ENCODE results near the gene NIT1. TPM values are rescaled to one million over a fixed set of nuclear protein-coding genes. Genes with fewer than 3 reads are reported as not detected.

Gene NIT1
- total RNA-seq, 4 donors from 2014 or later: 26.6 to 35.8 (median 30.2) TPM

- 38 to 43% methylated on average over 8 of the region's 8 CpGs for WGBS, 2 donors
- intact Hi-C loops (cut with DNase I; ENCODE audit: low total_unique reads): no loop called here
- peak; percentile 86 to 96 for DNase-seq (ENCODE audit: low spot score in 2 of 2)
- H3K4me3 ChIP-seq (ENCODE audit: low read depth, poor library complexity, severe bottlenecking): no peak overlapping the region
- no peak for TF ChIP-seq POLR2A (IDR thresholded peaks at IDR 0.05)
- TF ChIP-seq, protein P1, sequence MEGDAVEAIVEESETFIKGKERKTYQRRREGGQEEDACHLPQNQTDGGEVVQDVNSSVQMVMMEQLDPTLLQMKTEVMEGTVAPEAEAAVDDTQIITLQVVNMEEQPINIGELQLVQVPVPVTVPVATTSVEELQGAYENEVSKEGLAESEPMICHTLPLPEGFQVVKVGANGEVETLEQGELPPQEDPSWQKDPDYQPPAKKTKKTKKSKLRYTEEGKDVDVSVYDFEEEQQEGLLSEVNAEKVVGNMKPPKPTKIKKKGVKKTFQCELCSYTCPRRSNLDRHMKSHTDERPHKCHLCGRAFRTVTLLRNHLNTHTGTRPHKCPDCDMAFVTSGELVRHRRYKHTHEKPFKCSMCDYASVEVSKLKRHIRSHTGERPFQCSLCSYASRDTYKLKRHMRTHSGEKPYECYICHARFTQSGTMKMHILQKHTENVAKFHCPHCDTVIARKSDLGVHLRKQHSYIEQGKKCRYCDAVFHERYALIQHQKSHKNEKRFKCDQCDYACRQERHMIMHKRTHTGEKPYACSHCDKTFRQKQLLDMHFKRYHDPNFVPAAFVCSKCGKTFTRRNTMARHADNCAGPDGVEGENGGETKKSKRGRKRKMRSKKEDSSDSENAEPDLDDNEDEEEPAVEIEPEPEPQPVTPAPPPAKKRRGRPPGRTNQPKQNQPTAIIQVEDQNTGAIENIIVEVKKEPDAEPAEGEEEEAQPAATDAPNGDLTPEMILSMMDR (IDR thresholded peaks at IDR 0.05): no peak
Observed at GRCh38 chr1:161082996-161083747, 34.7 kb upstream of the NIT1 start.

- TF ChIP-seq, protein P1 (IDR thresholded peaks at IDR 0.05): no peak
- no peak for TF ChIP-seq POLR2A (IDR thresholded peaks at IDR 0.05)
- DNase-seq (ENCODE audit: low spot score in 2 of 2): no peak
- no peak overlapping the region for H3K4me3 ChIP-seq (ENCODE audit: low read depth, poor library complexity, severe bottlenecking)
- intact Hi-C loops (cut with DNase I; ENCODE audit: low total_unique reads): no loop called here
- 63 to 68% methylated on average over 10 of the region's 10 CpGs for WGBS, 2 donors
Observed at GRCh38 chr1:161083748-161084596, 33.9 kb upstream of the NIT1 start.

DNA sequence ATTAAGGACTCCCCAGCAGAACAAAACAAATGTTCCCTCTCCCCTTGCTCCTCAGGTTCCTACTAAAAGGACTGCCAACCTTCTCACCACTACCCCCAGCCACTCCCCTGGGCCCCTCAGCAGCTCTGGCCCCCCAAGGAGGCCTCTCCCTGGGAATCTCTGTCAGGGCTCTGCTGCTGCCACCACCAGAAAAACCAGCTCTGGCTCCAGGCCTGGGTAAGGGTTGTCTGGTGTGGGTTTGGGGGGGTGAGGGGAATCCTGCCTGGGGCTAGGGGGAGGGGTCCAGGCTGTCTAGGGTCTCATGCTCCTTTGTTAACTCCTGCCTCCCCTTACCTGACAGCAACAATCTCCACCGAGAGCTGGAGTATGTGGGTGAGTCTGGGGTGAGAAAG, 33.3 kb upstream of the NIT1 start:
- intact Hi-C loops (cut with DNase I; ENCODE audit: low total_unique reads): no loop called here
- no peak for DNase-seq (ENCODE audit: low spot score in 2 of 2)
- WGBS, 2 donors: 50 to 71% methylated on average over 1 of the region's 1 CpG
- H3K4me3 ChIP-seq (ENCODE audit: low read depth, poor library complexity, severe bottlenecking): no peak overlapping the region
- TF ChIP-seq POLR2A (IDR thresholded peaks at IDR 0.05): no peak
- TF ChIP-seq, protein P1 (IDR thresholded peaks at IDR 0.05): no peak

GRCh38 chr1:161085165-161085564, 32.7 kb upstream of the NIT1 start:
- intact Hi-C loops (cut with DNase I; ENCODE audit: low total_unique reads): no loop called here
- WGBS, 2 donors: 32 to 64% methylated on average over 2 of the region's 2 CpGs
- H3K4me3 ChIP-seq (ENCODE audit: low read depth, poor library complexity, severe bottlenecking): no peak overlapping the region
- no peak for DNase-seq (ENCODE audit: low spot score in 2 of 2)
- TF ChIP-seq, protein P1 (IDR thresholded peaks at IDR 0.05): no peak
- TF ChIP-seq POLR2A (IDR thresholded peaks at IDR 0.05): no peak

- no peak for TF ChIP-seq POLR2A (IDR thresholded peaks at IDR 0.05)
- TF ChIP-seq, protein P1 (IDR thresholded peaks at IDR 0.05): no peak
- no peak for DNase-seq (ENCODE audit: low spot score in 2 of 2)
- 34 to 38% methylated on average over 4 of the region's 4 CpGs for WGBS, 2 donors
- H3K4me3 ChIP-seq (ENCODE audit: low read depth, poor library complexity, severe bottlenecking): no peak overlapping the region
- intact Hi-C loops (cut with DNase I; ENCODE audit: low total_unique reads): no loop called here
Observed at GRCh38 chr1:161086457-161086856, 31.4 kb upstream of the NIT1 start.

Data from lower leg skin (tissue), 4 donors.